Adipocyte (in vitro differentiated cells): ENCODE data around the gene IGFBP4.

Source experiments
- DNase-seq: peaks from one replicate; pipeline ENCODE4 v3.0.0-alpha.2; 2015; ENCODE audit warnings: low read depth
- H3K27me3 ChIP-seq: replicated peaks from 2 replicates; pipeline ENCODE4 v1.7.0; 2013; ENCODE audit warnings: mild to moderate bottlenecking, low read length, moderate library complexity; ENCODE audit not compliant: control insufficient read depth, insufficient read depth
- H3K36me3 ChIP-seq: 2 replicates; pipeline ENCODE4 v1.7.0; 2013; ENCODE audit warnings: low read length, mild to moderate bottlenecking, moderate library complexity; ENCODE audit not compliant: control insufficient read depth, insufficient read depth, severe bottlenecking
- H3K4me1 ChIP-seq: 2 replicates; pipeline ENCODE4 v1.7.0; 2013; ENCODE audit warnings: mild to moderate bottlenecking, low read length, moderate library complexity; ENCODE audit not compliant: control insufficient read depth, insufficient read depth
- H3K4me3 ChIP-seq: 2 replicates; pipeline ENCODE4 v1.7.0; 2013; ENCODE audit warnings: mild to moderate bottlenecking, low read length, moderate library complexity
- H3K9ac ChIP-seq: 2 replicates; pipeline ENCODE4 v1.7.0; 2013; ENCODE audit warnings: mild to moderate bottlenecking, low read length, moderate library complexity
- H3K9me3 ChIP-seq: 2 replicates; pipeline ENCODE4 v1.7.0; 2013; ENCODE audit warnings: mild to moderate bottlenecking, low read length, moderate library complexity; ENCODE audit not compliant: control insufficient read depth

The IGFBP4 gene

GRCh38 chr17:40498281-40499084 is 55.2 kb downstream of the IGFBP4 start:
- H3K9me3 ChIP-seq: peaks cover 3% of the 10 kb centered on the region
- H3K4me1 ChIP-seq: peaks cover 34% of the 10 kb centered on the region
- no peaks in the 10 kb centered on the region for H3K27me3 ChIP-seq
- no peak overlapping the region for H3K4me3 ChIP-seq
- DNase-seq: no peak
- no peaks in the 10 kb centered on the region for H3K36me3 ChIP-seq
- H3K9ac ChIP-seq: no peak overlapping the region

GRCh38 chr17:40499551-40500189 is 56.4 kb downstream of the IGFBP4 start:
- peak; percentile 80 for DNase-seq
- Histone ChIP-seq H3K36me3 (no peaks in the 10 kb centered on the region), H3K4me3 (peak overlapping the region; percentile 41)

DNA sequence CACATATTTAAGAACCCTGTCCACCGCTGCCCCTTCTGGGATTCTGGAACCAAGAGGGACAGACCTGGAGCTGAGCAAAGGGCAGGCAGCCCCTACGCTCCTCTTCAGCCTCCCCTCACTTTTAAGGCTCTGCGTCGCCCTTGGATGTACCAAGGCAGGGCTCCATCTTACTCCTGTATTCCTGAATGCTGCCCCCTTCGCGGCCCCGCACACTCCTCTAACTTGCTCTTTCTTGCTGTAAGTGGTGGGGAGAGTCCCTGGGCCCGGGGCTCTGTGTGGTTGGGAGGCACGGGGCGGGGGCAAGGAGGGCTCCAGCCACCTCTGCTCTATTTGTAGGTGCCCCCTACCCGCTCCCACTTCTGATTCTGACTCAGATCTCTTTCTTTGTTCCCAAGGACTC is 56.9 kb downstream of the IGFBP4 start:
- H3K4me1 ChIP-seq: peaks cover 27% of the 10 kb centered on the region
- DNase-seq: no peak
- no peaks in the 10 kb centered on the region for H3K36me3 ChIP-seq
- peak overlapping the region; percentile 78 for H3K9ac ChIP-seq
- H3K27me3 ChIP-seq: no peaks in the 10 kb centered on the region
- no peak overlapping the region for H3K4me3 ChIP-seq
- peaks cover 4% of the 10 kb centered on the region for H3K9me3 ChIP-seq

More at GRCh38 chr17:40499551-40500189, 56.4 kb downstream of the IGFBP4 start:
- Histone ChIP-seq H3K4me1 (peaks cover 27% of the 10 kb centered on the region), H3K9me3 (peaks cover 4% of the 10 kb centered on the region), H3K27me3 (no peaks in the 10 kb centered on the region), H3K9ac (peak overlapping the region; percentile 78)

- Histone ChIP-seq H3K27me3 (no peaks in the 10 kb centered on the region), H3K4me1 (peaks cover 27% of the 10 kb centered on the region), H3K9ac (no peak overlapping the region), H3K36me3 (no peaks in the 10 kb centered on the region), H3K9me3 (peaks cover 4% of the 10 kb centered on the region), H3K4me3 (no peak overlapping the region)
- no peak for DNase-seq
Measured at GRCh38 chr17:40500709-40501108, 57.5 kb downstream of the IGFBP4 start.

DNA sequence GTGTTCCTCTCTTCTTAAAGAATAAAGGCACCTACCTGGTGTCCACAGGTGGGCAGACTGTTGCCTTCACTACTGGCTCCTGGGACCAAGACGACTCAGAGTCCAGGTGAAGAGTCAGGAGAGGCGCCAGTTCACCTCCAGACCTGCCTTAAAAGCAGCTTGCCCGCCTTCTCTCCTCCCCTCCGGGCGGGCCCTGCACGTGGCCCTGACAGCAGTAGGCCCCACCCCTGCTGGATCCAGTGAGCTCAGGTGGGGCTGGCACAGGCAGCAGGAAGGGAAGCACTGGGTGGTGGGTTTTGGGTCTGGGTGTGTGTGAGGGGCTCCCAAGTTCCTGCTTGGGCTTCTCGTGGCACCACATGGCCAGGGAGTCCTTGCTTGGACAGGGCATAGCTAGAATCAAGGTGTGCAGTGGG is 58.3 kb downstream of the IGFBP4 start, which contains the start of gene TNS4:
Gene TNS4, minus strand, starts transcription at position 125 of the 413 bp plus-strand sequence. CDS start 5,198 bp downstream, outside the sequence.
- Histone ChIP-seq H3K9ac (peak within 1 kb of the TSS; percentile 78), H3K27me3 (no peaks in the 10 kb centered on the region), H3K36me3 (no peaks in the 10 kb centered on the region), H3K4me3 (no peak within 1 kb of the TSS), H3K4me1 (peaks cover 27% of the 10 kb centered on the region), H3K9me3 (peaks cover 4% of the 10 kb centered on the region)
- DNase-seq: no peak

GRCh38 chr17:40502716-40503115 is 59.5 kb downstream of the IGFBP4 start:
- peaks cover 26% of the 10 kb centered on the region for H3K4me1 ChIP-seq
- DNase-seq: no peak
- no peak overlapping the region for H3K4me3 ChIP-seq
- H3K27me3 ChIP-seq: no peaks in the 10 kb centered on the region
- H3K36me3 ChIP-seq: no peaks in the 10 kb centered on the region
- peaks cover 4% of the 10 kb centered on the region for H3K9me3 ChIP-seq
- H3K9ac ChIP-seq: no peak overlapping the region

DNA sequence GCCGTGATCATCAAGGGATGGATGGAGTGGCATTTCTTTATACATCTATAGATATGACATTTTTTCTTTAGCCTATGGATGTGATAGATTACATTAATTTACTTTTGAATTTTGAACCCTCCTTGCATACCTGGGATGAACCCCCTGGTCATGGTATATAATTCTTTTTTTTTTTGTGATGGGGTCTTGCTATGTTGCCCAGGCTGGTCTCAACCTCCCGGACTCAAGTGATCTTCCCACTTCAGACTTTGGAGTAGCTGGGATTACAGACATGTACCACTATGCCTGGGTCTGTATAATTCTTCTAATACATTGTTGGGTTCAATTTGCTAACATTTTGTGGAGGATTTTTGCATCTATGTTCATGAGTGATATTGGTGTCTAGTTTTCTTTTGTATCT is 59.9 kb downstream of the IGFBP4 start:
- H3K9ac ChIP-seq: no peak overlapping the region
- H3K9me3 ChIP-seq: peaks cover 4% of the 10 kb centered on the region
- DNase-seq: no peak
- peaks cover 22% of the 10 kb centered on the region for H3K4me1 ChIP-seq
- H3K27me3 ChIP-seq: no peaks in the 10 kb centered on the region
- no peak overlapping the region for H3K4me3 ChIP-seq
- no peaks in the 10 kb centered on the region for H3K36me3 ChIP-seq

DNA sequence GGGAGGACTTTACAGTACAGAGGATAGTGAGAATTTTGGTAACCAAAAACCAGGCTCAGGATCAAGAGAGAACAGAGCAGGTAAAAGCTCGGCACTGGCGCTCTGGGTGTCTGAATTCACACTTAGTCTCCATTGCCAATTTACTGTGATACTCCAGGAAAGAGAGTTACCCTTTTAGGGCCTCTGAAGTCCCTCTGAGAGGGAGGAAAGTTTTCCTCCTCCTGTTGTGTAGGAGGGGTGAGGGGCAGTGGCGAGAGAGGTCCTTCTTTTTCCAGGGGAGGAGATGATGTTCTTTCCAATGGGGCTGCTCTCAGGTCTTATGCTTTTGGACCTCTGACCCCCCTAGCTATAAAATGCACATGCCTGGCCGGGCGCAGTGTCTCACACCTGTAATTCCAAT is 63.5 kb downstream of the IGFBP4 start:
- DNase-seq: no peak
- H3K36me3 ChIP-seq: no peaks in the 10 kb centered on the region
- peaks cover 15% of the 10 kb centered on the region for H3K4me1 ChIP-seq
- peaks cover 4% of the 10 kb centered on the region for H3K9me3 ChIP-seq
- H3K9ac ChIP-seq: no peak overlapping the region
- no peak overlapping the region for H3K4me3 ChIP-seq
- H3K27me3 ChIP-seq: no peaks in the 10 kb centered on the region
